MM.1S (cell line): ENCODE measurements around the gene WDR73.
"Not testable (repeated sequence)": the region's sequence is repeated elsewhere in the genome, so short reads cannot be mapped to it uniquely, and the experiment has no call there.

Source experiments
- DNase-seq: peaks from one replicate; pipeline ENCODE4 v3.0.0-alpha.2; 2015
- H2AFZ ChIP-seq: fragments of 300-600 bp; sonication (generic); 2 replicates; pipeline ENCODE4 v1.6.0; 2016; ENCODE audit warnings: antibody characterized with exemption, low read length
- H3F3A ChIP-seq: fragments of 300-600 bp; sonication (generic); 2 replicates; pipeline ENCODE4 v1.6.1; 2016; ENCODE audit warnings: mild to moderate bottlenecking, antibody characterized with exemption, low read length, moderate library complexity, mixed read lengths; ENCODE audit not compliant: insufficient read depth
- H3K27ac ChIP-seq: fragments of 300-600 bp; sonication (generic); 2 replicates; pipeline ENCODE4 v1.5.1; 2016; ENCODE audit warnings: mild to moderate bottlenecking, low read length
- H3K27me3 ChIP-seq: fragments of 300-600 bp; sonication (generic); replicated peaks from 2 replicates; pipeline ENCODE4 v1.6.0; 2016; ENCODE audit warnings: low read length; ENCODE audit not compliant: insufficient read depth
- H3K36me3 ChIP-seq: fragments of 300-600 bp; sonication (generic); replicated peaks from 2 replicates; pipeline ENCODE4 v1.6.1; 2016; ENCODE audit warnings: mild to moderate bottlenecking, low read length, mixed read lengths; ENCODE audit not compliant: insufficient read depth
- H3K4me1 ChIP-seq: fragments of 300-600 bp; sonication (generic); 2 replicates; pipeline ENCODE4 v1.6.1; 2016; ENCODE audit warnings: low read length, mixed read lengths
- H3K4me2 ChIP-seq: fragments of 300-600 bp; sonication (generic); 2 replicates; pipeline ENCODE4 v1.6.0; 2016; ENCODE audit warnings: low read depth, low read length
- H3K4me3 ChIP-seq: fragments of 300-600 bp; sonication (generic); 2 replicates; pipeline ENCODE4 v1.5.1; 2016; ENCODE audit warnings: low read length, mixed read lengths
- H3K79me2 ChIP-seq: fragments of 300-600 bp; sonication (generic); 2 replicates; pipeline ENCODE4 v1.6.1; 2016; ENCODE audit warnings: mixed run types, low read length, mixed read lengths
- H3K9ac ChIP-seq: fragments of 300-600 bp; sonication (generic); 2 replicates; pipeline ENCODE4 v1.6.1; 2016; ENCODE audit warnings: low read length, mixed read lengths
- H3K9me2 ChIP-seq: fragments of 300-600 bp; sonication (generic); replicated peaks from 2 replicates; pipeline ENCODE4 v1.6.1; 2016; ENCODE audit warnings: mild to moderate bottlenecking, low read length, mixed read lengths; ENCODE audit not compliant: insufficient read depth
- H3K9me3 ChIP-seq: fragments of 300-600 bp; sonication (generic); replicated peaks from 2 replicates; pipeline ENCODE4 v1.6.1; 2016; ENCODE audit warnings: mild to moderate bottlenecking, low read length, mixed read lengths; ENCODE audit not compliant: insufficient read depth
- H4K20me1 ChIP-seq: fragments of 300-600 bp; sonication (generic); 2 replicates; pipeline ENCODE4 v1.6.1; 2016; ENCODE audit warnings: mild to moderate bottlenecking, low read length, moderate library complexity, mixed read lengths; ENCODE audit not compliant: insufficient read depth
- CTCF ChIP-seq: fragments of 300-600 bp; sonication (generic); IDR thresholded peaks from 2 replicates; pipeline ENCODE4 v1.5.1; 2016; ENCODE audit warnings: antibody characterized with exemption, low read length, mixed read lengths
- EZH2 ChIP-seq: fragments of 300-600 bp; sonication (generic); optimal IDR thresholded peaks from 2 replicates; pipeline ENCODE3; 2017; ENCODE audit warnings: low read depth, mild to moderate bottlenecking, antibody characterized with exemption, low read length, mixed read lengths
- EZH2phosphoT487 ChIP-seq: fragments of 300-600 bp; sonication (generic); IDR thresholded peaks from 2 replicates; pipeline ENCODE4 v1.6.1; 2018; ENCODE audit warnings: antibody characterized with exemption, low read length

WDR73 gene

GRCh38 chr15:84690342-84690741 lies 36.3 kb upstream of the WDR73 start:
- DNase-seq, result no peak
- Histone ChIP-seq H3F3A (0 out of 2 replicates have a peak, but pooled peaks cover 6% of the 10 kb centered on the region), H3K27ac (no peak overlapping the region), H4K20me1 (no peaks in the 10 kb centered on the region), H3K9me2 (no peaks in the 10 kb centered on the region), H3K4me1 (no peaks in the 10 kb centered on the region), H3K36me3 (no peaks in the 10 kb centered on the region; the same call in 1 of the 2 replicates), H3K79me2 (peaks cover 58% of the 10 kb centered on the region), H2AFZ (no peak overlapping the region), H3K27me3 (no peaks in the 10 kb centered on the region), H3K9me3 (no peaks in the 10 kb centered on the region), H3K4me3 (no peak overlapping the region), H3K9ac (no peak overlapping the region), H3K4me2 (no peak overlapping the region)
- TF ChIP-seq CTCF (no peak), EZH2 (no peak)

GRCh38 chr15:84689858-84690257 lies 35.8 kb upstream of the WDR73 start:
- Histone ChIP-seq H3F3A (0 out of 2 replicates have a peak, but pooled peaks cover 6% of the 10 kb centered on the region), H3K79me2 (peaks cover 56% of the 10 kb centered on the region)

GRCh38 chr15:84686446-84686845 lies 32.4 kb upstream of the WDR73 start:
- H3K27ac ChIP-seq, result 0 out of 2 replicates have a peak overlapping the region, but pooled peaks have one; percentile 6
- H3K36me3 ChIP-seq, result not testable (repeated sequence)

More at GRCh38 chr15:84689858-84690257, 35.8 kb upstream of the WDR73 start:
- TF ChIP-seq EZH2 (no peak), CTCF (no peak), EZH2phosphoT487 (no peak)
- Histone ChIP-seq H4K20me1 (no peaks in the 10 kb centered on the region), H3K27ac (no peak overlapping the region), H3K9me2 (no peaks in the 10 kb centered on the region), H3K9ac (no peak overlapping the region), H3K4me3 (no peak overlapping the region), H3K36me3 (no peaks in the 10 kb centered on the region; the same call in 1 of the 2 replicates), H2AFZ (no peak overlapping the region), H3K4me1 (no peaks in the 10 kb centered on the region), H3K4me2 (no peak overlapping the region), H3K9me3 (no peaks in the 10 kb centered on the region), H3K27me3 (no peaks in the 10 kb centered on the region)
- DNase-seq, result no peak

GRCh38 chr15:84685304-84685703 lies 31.2 kb upstream of the WDR73 start:
- Histone ChIP-seq H3K4me1 (no peaks in the 10 kb centered on the region), H3K4me3 (no peak overlapping the region), H3K9me3 (no peaks in the 10 kb centered on the region), H2AFZ (no peak overlapping the region), H3K9ac (no peak overlapping the region), H3K27ac (no peak overlapping the region), H3K79me2 (peaks cover 21% of the 10 kb centered on the region; the same call in 1 of the 2 replicates), H3K9me2 (no peaks in the 10 kb centered on the region), H3K36me3 (peaks cover 5% of the 10 kb centered on the region; the same call in 1 of the 2 replicates), H4K20me1 (no peaks in the 10 kb centered on the region), H3K4me2 (no peak overlapping the region), H3K27me3 (no peaks in the 10 kb centered on the region), H3F3A (0 out of 2 replicates have a peak, but pooled peaks cover 9% of the 10 kb centered on the region)
- TF ChIP-seq EZH2 (no peak), EZH2phosphoT487 (no peak), CTCF (no peak)
- DNase-seq, result no peak

More at GRCh38 chr15:84686446-84686845, 32.4 kb upstream of the WDR73 start:
- not testable (repeated sequence) for H3K4me2 ChIP-seq, H2AFZ ChIP-seq, DNase-seq, H3K9me3 ChIP-seq, H3K4me3 ChIP-seq, H3K9ac ChIP-seq, H3K27me3 ChIP-seq, H3K4me1 ChIP-seq, H3K9me2 ChIP-seq, H3F3A ChIP-seq, H4K20me1 ChIP-seq
- H3K79me2 ChIP-seq, result peaks cover 30% of the 10 kb centered on the region
